ENCODE data around the gene PFN3. TPM values are rescaled to one million over a fixed set of nuclear protein-coding genes. Genes with fewer than 3 reads are reported as not detected.

The PFN3 gene
- total RNA-seq, 1 donor from 2014 or later, result not detected

DNA sequence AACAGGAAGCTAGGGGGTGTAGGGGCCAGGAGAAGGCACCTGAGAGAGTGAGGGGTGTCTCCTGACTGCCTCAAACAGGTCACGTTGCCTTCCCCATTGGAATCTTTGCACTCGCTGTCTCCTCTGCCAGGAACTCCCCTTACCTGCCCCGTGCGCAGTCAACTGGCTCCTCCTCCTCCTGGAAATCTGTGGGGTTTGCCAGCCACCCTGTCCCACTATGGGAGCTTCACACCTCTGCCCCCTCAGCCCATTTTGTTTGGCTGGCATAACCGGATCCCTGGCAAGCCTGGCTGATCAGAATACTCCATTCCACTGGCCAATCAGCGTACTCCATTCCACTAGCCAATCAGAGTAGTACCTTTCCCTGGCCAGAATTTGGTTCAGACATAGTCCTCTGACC is 26.7 kb downstream of the PFN3 start:
- H3K36me3 Mint-ChIP-seq (ENCODE audit: low read depth), result no peaks in the 10 kb centered on the region

DNA sequence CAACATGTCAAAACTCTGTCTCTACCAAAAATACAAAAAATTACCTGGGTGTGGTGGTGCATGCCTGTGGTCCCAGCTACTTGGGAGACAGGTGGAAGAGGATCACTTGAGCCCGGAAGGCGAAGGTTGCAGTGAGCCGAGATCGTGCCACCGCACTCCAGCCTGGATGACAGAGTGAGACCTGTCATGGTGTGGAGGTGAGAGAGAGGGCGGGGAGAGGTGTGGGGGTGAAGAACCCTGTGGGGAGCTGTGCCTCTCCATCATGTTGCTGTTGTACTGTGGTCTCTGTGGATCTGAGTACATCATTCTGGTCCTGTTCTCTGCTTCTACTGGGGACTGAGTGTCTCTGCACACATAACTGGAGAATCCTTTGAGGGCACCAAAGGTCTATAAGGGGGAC is 27.6 kb downstream of the PFN3 start:
- Mint-ChIP-seq H3K9me3 (ENCODE audit: low read depth) (no peaks in the 10 kb centered on the region), H3K4me1 (ENCODE audit: low read depth) (peaks cover 17% of the 10 kb centered on the region), H3K4me3 (ENCODE audit: unreplicated experiment) (no peak overlapping the region), H3K36me3 (ENCODE audit: low read depth) (no peaks in the 10 kb centered on the region), H3K27me3 (ENCODE audit: low read depth) (no peaks in the 10 kb centered on the region), H3K27ac (ENCODE audit: unreplicated experiment) (no peak overlapping the region)
- no peak for DNase-seq (ENCODE audit: low spot score)
- no peak for TF ChIP-seq CTCF (IDR thresholded peaks at IDR 0.05)

More for the DNA sequence above, 26.7 kb downstream of the PFN3 start:
- TF ChIP-seq CTCF (IDR thresholded peaks at IDR 0.05), result no peak
- H3K4me1 Mint-ChIP-seq (ENCODE audit: low read depth), result peaks cover 14% of the 10 kb centered on the region
- H3K27me3 Mint-ChIP-seq (ENCODE audit: low read depth), result no peaks in the 10 kb centered on the region
- DNase-seq (ENCODE audit: low spot score), result no peak
- H3K27ac Mint-ChIP-seq (ENCODE audit: unreplicated experiment), result no peak overlapping the region
- H3K4me3 Mint-ChIP-seq (ENCODE audit: unreplicated experiment), result no peak overlapping the region
- H3K9me3 Mint-ChIP-seq (ENCODE audit: low read depth), result no peaks in the 10 kb centered on the region

DNA sequence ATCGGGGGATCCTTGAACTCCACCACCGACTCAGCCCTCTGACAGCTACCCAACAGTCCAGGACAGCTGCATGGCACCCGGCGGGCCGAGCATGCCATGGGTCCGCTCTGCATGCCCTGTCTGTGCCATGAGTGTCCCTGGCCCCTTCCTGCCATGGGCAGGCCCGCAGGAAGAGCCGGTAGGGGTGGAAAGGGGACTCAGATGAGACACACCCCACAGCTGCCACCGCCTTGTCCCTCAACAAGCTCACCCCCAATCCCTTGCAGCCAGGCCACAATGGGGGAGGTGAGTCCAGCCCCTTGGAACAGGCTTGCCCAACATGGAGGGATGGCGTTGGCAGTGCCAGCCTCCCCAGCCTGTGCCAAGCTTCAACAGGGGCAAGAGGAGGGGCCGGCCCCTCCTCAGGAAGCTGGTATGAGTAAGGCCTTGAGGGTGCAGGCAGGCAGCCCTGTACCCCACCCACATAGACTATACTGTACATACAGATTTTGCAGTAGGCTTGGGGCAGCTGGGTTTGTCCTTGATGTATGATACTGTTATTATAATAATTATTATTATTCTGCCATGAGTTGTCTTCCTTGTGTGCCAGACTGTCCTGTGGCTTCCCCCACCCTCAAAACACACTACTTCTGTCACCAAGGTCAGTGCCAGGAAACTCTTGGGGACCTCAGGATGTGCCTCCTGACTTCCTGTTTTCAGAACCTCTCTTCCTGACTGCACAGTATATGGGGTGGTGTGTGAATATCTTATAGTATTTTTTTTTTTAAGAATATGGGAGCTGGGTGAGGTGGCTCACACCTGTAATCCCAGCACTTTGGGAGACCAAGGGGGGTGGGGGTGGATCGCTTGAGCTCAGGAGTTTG is 28.2 kb downstream of the PFN3 start:
- no peak for DNase-seq (ENCODE audit: low spot score)
- no peaks in the 10 kb centered on the region for H3K27me3 Mint-ChIP-seq (ENCODE audit: low read depth)
- H3K36me3 Mint-ChIP-seq (ENCODE audit: low read depth), result no peaks in the 10 kb centered on the region
- H3K9me3 Mint-ChIP-seq (ENCODE audit: low read depth), result no peaks in the 10 kb centered on the region
- H3K27ac Mint-ChIP-seq (ENCODE audit: unreplicated experiment), result no peak overlapping the region
- peaks cover 17% of the 10 kb centered on the region for H3K4me1 Mint-ChIP-seq (ENCODE audit: low read depth)
- TF ChIP-seq CTCF (IDR thresholded peaks at IDR 0.05), result no peak
- no peak overlapping the region for H3K4me3 Mint-ChIP-seq (ENCODE audit: unreplicated experiment)

GRCh38 chr5:177371120-177372033 is 29.1 kb downstream of the PFN3 start:
- Mint-ChIP-seq H3K9me3 (ENCODE audit: low read depth) (no peaks in the 10 kb centered on the region), H3K4me3 (ENCODE audit: unreplicated experiment) (peak overlapping the region; percentile 69), H3K36me3 (ENCODE audit: low read depth) (no peaks in the 10 kb centered on the region), H3K4me1 (ENCODE audit: low read depth) (peaks cover 23% of the 10 kb centered on the region), H3K27ac (ENCODE audit: unreplicated experiment) (peak overlapping the region; percentile 12), H3K27me3 (ENCODE audit: low read depth) (no peaks in the 10 kb centered on the region)
- no peak for DNase-seq (ENCODE audit: low spot score)
- no peak for TF ChIP-seq CTCF (IDR thresholded peaks at IDR 0.05)

DNA sequence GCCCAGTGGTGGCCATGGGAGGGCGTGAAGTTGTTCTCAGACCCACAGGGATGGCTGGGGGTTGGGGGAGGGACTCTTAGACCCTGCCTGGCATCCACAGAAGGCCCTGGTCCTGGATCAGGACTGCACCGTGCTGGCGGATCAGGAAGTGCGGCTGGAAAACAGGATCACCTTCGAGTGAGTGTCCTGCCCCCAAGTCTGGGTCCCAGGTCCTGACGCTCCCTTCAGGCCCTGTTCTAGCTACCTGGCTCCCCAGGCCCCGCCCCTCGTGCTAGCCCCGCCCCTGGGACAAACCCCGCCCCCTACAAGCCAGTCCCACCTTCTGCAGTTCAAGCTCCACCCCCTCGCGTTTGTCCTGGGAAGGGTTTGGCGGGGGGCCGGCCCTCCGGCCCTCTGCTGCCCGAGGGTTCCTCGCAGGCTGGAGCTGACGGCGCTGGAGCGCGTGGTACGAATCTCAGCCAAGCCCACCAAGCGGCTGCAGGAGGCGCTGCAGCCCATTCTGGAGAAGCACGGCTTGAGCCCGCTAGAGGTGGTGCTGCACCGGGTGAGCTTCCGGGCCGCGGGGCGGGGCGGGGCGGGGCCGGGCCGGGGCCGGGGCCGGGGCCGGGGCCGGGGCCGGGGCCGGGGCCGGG is 29.9 kb downstream of the PFN3 start:
- H3K36me3 Mint-ChIP-seq (ENCODE audit: low read depth), result no peaks in the 10 kb centered on the region
- H3K27me3 Mint-ChIP-seq (ENCODE audit: low read depth), result no peaks in the 10 kb centered on the region
- DNase-seq (ENCODE audit: low spot score), result no peak
- peak; percentile 78 for TF ChIP-seq CTCF (IDR thresholded peaks at IDR 0.05)
- H3K4me3 Mint-ChIP-seq (ENCODE audit: unreplicated experiment), result peak overlapping the region; percentile 64
- H3K9me3 Mint-ChIP-seq (ENCODE audit: low read depth), result no peaks in the 10 kb centered on the region
- peaks cover 27% of the 10 kb centered on the region for H3K4me1 Mint-ChIP-seq (ENCODE audit: low read depth)
- no peak overlapping the region for H3K27ac Mint-ChIP-seq (ENCODE audit: unreplicated experiment)

All from chondrocyte (in vitro differentiated cells).